NOMO-1 treated with DMSO at 0.1 percent for 48 hours (cell line): ENCODE data around the gene CTIF.

Experiments used
- DNase-seq: peaks from one replicate; lab custom pipeline; 2025; ENCODE audit not compliant: unreplicated experiment; lab: John Stamatoyannopoulos, UW

The CTIF gene

DNA sequence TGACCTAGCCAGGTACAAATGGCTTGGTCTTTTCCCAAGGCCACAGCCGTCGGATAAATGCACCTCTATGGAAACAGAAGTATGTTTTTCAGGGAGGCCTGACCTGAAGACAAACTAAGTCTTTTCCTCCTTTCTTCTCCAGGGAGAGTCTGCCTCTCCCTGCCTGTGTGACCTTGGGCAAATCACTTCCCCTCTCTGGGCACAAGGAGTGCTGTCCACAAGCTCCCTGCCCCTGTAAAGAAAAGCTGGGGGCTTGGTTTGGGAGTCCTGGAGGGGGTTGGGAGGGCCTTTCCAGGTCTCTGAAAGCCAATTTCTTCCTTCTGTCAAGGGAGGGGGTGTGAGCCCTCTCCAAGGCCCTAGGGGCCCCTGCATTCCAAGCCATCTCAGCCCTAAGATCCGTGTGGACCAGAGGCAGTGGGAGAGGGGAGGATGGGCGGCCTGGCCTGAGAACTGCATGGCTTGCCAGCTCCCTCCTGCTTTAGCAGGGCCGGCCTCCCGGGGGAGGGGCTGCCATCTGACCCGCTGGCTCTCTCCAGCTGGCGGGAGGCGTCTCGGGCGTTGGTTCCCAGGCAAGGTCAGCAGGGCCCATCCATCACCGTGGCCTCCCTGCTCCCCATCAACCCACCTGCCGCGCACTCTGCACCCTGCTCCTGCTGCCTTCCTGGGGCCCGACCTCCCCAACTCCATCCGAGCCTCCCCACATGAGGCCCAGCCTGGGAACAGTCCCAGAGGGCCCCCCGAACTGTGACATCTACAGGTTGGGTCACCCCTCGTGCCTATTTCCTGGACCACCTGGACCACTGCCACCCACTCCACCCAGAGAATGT is 350.5 kb downstream of the CTIF start:
- DNase-seq: no peak

DNA sequence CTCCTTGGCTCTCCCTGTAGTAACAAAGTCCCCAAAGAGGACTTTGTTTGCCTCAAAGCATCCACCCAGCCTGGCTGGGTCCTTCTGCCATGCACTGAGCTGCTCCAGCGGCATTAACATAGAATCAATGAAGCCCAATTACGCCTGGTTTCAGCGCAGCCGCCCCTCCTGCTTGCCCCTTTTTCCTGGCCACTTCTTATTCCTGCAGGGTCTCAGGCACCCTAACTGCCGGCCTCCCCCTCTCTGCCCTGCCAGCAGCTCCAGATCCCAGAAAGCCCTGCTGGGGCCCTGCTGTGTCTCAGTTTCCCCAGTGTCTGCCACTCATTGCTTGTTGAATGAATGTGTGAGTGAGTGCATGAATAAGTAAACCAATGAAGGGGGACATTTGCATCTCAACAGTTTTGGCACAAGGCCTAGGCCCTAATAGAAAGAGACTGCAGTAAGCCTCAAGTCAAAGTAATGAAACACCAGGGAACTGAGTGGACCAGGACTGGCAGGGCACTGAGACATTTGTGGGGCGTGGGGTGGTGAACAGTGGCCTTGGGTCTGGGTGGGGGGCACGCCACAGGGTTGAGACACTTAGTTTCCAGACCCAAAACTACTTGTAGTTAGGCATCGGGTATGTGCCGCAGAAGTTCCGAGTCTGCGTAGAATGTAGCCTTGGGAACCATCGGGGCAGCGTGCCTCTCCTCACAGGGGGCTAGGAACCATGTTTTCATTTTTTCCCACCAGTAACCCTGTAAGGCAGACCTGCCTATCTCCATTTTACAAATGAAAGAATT is 351.3 kb downstream of the CTIF start:
- DNase-seq: no peak

DNA sequence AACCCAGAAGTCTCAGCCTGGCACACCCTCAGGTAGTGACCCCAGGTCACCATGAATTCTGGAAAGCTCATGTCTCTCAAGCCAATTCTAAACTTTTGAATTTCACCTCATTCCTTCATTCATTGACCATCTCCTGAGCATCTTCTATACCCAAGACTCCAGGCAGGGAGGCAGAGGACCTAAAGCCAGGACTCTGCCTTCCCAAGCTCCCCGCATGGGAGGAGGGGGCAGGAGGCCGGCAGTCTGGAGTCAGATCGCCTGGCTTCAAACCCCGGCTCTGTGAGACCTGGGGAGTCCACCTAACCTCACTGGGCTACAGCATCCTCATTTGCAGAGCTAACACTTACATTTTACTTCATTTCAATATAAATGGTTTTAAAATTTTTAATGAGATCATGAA is 352.9 kb downstream of the CTIF start:
- no peak for DNase-seq

DNA sequence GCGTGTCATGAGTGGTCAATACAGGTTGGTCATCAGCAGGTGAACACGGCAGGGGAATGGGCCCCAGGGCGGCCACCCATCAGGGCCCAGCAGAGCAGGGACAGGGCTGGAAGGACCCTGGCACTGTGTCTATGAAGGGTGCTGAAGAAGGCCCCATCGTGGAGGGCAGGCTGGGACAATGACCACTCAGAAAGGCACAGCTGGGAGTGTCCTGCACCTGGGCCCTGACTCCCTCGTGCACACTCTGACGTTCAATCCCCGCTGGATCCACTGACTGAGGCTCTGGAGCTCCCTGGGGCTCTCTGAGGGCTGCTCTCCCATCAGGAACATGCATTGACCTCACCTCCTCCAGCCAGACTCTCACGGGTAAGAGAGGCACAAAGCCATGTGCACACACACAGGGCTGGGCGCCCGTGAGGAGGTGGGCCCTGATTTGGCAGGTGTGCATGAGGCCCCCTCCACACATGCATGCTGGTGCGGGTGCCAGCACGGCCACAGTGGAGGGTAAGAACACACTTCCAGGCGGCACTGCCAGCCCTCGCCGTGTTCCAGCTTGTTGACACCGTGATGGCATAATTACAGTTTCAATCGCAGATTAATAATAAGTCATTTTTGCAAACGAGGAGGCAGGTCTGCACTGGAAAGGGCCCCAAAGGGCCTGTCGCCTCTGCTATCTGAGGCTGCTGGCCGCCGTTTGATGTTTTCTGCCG is 353.5 kb downstream of the CTIF start:
- DNase-seq: no peak

DNA sequence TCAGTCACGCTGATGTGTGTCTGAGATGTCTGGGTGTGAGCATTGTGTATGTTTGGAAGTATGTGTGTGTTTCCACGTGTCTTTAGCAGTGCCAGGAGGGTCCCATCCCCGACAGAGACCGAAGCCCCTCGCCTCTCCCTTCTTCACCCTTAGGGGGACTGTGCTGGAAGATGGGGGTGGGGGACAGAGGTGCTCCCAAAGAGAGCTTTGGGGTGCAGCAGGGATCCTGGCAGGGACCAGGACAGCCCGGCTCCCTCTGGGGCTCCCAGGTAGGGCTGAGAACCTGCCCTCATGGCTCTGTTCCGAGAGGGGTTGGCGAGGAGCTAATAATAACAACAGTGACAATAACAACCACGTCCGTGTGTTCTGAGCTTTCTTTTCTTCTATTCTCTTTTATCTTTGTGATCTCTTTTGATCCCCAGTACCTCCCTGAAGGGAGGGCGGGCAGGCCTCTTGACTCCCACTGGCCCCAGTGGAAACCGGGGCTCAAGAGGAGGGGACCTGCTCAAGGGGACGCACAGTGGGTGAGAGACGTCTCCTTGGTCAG is 354.3 kb downstream of the CTIF start:
- DNase-seq: no peak

DNA sequence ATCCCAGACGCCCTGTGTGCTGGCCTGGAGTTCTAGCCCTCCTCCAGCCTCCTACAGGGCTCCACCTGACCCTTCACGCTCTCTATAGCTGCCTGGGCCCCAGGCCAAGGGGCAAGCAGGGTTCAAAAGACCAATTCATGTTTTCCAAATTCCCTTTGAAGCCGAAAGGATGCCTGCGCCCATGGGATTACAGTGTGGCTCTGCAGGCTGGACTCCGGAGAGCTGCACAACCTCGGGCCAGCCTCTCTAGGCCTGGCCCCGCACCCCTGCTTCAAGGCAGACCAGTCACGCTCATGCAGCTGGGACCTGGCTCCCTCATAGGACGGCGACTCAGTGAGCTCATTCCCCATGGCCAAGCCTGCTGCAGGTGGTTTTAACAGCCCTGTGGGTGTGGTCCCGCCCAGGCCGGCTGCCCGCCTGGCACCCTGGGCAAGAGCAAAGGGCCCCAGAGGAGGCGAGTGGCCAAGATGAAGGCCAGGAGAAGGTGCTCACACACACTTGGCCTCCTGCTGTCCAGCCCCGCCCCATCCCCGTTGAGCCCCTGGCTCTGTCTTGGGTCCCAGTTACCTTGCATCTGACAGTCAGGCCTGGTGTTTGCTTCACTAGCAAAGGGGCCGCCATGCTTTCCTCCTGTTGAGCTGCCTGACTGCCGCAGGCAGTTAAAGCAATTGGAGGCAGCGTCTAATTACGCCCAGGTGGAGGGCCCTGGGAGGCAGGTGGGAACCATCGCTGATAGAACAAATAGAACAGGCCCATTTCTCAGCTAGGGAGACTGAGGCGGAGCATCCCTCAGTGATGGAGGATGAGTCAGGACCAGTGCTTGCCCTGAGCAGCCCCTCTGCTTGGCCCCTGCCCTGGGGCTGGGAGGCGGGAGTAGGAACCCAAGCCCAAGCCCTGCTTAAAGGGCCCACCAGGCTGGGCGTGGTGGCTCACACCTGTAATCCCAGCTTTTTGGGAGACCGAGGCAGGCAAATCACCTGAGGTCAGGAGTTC is 355.1 kb downstream of the CTIF start:
- DNase-seq: no peak

DNA sequence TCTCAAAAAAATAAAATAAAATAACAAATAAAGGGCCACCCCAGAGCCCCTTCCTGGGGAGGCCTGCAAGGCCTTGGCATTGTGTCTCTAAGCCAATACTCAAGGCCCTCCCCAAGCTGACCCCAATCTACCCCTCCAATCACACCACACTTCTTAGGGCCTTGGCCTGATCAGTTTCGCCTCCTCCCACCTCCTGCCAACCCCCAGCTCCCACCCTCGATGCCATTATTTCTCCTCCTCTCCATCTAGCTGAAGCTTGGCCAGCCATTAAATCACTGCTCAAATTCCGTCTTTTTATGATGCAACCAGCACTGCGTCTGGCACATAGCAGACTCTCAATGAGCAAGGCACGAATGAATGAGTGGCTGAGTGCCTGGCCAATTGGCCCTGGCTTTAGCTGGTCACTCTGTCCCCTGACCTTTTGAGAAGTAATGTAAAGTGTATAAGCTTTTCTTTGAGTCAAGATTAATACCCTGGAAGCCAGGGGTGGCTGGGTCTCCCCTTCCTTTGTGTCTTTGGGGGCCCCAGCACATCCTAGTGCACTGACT is 356.0 kb downstream of the CTIF start:
- DNase-seq: no peak

DNA sequence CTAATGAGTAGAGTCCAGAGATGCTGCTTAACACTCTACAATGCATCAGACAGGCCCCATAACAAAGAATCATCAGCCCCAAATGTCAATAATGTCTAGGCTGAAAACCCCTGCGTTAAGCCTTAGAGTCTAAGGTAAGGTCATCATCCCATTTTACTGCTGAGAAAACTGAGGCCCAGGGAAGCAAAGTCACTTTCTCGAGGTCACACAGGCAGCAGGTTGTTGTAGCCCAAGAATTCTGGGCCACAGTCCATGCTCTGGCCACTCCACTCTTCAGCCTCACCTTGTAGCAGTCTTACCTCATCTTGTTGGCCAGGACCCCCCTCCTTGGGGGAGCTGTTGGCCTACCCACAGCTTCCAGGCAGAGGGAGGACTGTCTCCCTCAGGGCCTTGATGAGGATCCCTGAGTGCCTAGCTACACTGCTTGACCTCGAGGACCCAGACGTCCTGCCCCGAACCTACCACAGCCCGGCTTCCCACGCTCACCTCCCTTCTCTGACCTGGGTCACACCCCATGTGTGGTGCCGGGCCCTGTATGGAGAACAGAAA is 357.6 kb downstream of the CTIF start:
- no peak for DNase-seq

DNA sequence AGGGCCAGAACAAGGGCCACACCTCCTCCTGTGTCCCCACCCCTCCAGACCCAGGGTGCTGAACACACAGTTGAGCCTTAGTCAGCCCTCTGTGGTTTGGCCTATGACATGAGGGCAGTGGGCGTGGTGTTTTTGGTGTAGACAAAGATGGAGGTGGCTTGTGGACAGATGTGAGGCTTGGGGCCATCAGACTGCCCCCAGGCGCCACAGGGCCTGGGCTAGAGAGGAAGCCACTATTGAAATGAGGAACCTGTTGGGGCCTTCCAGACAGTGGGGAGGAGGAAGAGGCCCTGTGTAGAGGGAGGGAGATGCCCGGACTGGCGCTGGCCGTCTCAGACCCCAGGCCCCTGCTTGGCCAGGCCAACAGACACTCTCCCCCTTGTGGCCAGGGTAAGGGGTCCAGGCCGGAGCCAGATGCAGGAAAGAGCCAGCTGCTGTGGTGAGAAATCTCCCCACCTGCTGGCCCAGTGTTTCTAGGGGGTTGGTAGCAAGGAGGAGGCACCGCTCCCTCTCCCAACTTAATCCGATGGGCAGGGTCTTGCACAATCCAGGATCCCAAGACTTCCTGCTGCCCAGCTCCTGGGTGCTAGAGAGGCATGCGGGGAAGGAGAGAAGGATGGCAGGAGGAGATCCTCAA is 358.2 kb downstream of the CTIF start:
- DNase-seq: peak; percentile 99

DNA sequence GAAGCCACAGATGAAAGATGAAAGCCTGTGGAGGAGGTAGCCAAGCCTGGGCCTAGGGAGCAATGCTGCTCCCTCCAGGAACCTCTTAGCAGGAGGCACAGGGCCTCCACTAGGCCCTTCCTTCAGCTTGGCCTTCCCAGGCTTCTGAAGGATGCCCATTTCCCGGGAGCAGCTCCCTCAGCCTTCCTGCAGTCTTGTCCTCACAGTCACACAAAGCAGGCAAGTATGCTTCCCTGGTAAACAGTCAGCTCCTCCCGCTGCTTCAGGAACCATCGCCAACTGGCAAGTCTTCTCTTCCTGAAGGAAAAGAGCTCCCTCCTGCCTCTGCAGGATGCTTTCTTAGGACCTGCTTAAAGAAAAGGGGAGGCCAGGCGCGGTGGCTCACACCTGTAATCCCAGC is 358.7 kb downstream of the CTIF start:
- peak; percentile 48 for DNase-seq

DNA sequence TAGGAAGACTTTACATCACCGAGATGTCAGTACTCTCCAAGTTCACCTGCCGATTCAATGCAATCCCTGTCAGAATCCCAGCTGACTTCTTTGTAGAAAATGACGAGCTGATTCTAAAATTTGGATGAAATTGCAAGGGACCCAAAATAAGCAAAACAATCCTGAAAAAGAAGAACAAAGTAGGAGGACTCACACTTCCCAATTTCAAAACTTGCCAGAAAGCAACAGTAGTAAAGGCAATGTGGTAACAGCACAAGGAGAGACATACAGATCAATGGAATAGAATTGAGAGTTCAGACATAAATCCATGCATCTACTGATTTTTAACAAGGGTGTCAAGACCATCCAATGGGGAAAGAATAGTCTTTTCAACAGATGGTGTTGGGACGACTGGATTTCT is 359.7 kb downstream of the CTIF start:
- DNase-seq: peak; percentile 21

DNA sequence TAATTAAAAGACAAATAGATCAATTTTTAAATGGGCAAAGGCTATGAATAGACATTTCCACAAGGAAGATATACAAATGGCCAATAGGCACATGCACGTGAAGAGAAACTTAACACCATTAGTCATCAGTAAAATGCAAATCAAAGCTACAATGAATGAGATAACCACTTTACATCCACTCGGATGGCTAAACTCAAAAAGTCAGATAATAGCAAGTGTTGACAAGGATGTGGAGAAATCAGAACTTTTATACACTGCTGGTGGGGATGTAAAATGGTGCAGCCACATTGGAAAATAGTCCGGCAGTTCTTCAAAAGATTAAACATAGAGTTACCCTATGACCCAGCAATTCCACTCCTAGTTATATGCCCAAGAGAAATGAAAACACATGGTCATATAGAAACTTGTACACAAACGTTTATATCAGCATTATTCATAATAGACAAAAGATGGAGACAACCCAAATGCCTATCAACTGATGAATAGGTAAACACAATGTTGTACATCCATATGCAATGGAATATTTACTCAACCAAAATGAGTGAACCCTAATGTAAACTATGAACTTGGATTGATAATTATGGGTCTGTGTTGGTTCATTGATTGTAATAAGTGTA is 360.8 kb downstream of the CTIF start:
- no peak for DNase-seq

DNA sequence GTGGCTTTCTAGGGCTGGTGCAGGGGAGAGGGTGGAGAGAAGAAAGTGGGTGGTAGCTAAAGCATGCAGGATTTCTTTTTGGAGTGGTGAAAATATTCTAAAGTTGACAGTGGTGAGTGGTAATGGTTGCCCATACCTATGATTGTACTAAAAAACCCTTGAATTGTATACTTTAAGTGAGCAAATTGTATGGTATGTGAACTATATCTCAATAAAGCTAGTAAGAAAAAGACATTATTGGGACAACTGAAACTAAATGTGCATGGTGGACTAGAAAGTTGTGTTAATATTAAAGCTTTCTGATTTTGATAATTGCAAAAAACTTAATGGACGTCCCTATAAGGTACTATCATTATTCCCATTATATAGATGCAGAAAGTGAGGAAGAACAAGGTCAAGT is 361.6 kb downstream of the CTIF start:
- no peak for DNase-seq

DNA sequence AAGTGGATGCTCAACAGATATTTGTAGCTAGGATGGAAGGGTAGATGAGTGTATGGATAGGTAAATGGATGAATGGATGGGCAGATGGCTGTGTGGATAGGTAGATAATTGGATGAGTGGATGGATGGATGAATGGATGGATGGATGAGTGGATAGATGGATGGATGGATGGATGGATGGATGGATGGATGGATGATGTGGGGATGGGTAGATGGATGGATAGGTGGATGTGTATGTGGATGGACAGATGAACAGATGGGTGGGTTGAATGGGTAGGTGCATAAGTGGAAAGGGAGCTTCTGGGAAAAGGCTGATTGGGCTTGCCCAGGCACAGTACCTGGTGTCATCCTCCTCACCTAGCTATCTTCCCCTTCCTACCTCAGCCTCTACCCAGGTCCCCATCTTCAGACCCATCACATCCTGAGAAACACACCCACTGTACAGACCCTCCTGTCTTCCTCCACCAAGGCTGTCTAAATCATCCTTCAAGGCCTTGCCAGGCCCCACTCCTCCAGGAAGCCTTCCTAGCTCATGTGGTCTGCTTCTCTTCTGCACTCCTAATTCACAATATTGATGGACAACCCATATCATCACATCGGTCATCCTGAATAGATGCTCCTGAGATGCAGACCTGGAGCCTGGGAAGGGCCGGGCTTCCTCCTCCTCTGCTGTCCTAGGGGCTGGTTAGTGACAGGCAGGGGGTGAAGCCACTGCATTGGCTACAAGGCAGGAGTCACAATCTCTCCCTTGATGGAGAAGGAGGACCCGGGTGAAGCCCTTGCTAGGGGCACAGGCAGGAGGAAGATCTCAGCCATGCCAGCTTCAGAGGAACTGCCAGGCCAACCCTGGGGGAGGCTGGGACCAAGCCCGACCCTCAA is 362.6 kb downstream of the CTIF start:
- DNase-seq: no peak

DNA sequence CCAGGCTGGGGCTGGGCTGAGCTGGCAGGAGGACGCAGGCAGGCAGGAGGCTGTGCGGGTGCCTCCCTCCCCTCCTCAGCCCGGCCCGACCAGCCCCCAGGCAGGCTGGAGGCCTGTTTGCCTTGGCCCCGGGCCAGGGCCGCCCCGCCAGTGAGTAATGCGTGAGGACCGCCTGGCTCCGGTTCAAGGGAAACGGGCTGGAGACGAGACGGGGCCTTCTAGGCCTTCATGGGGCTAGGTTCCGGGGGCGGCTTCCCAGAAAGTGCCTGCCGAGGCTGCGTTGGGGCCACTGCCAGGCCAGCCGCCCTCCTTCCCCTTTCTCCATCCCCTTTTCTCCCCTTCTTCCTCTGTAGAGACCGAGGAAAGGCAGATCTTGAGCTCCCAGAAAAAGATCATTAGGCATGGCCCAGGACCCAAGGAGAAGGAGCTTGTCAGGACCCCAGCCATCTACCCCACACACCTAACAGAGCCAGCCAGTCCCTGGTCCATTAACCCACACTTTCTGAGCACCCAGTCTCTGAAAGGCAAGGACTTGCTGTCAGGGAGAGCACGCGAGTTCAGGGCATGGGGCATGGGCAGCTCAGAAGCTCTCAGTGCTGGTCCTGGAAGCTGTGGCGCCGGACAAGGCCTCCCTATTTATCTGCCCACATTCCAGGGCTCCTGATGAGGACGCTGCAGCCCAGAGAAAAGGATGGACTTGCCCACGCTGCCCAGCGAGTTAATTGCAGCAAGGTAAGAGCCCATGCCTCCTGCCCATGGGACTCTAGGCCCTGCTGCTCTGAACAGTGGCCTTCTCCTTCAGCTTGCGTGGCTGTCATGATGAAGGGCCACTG is 363.4 kb downstream of the CTIF start:
- peak; percentile 8 for DNase-seq

DNA sequence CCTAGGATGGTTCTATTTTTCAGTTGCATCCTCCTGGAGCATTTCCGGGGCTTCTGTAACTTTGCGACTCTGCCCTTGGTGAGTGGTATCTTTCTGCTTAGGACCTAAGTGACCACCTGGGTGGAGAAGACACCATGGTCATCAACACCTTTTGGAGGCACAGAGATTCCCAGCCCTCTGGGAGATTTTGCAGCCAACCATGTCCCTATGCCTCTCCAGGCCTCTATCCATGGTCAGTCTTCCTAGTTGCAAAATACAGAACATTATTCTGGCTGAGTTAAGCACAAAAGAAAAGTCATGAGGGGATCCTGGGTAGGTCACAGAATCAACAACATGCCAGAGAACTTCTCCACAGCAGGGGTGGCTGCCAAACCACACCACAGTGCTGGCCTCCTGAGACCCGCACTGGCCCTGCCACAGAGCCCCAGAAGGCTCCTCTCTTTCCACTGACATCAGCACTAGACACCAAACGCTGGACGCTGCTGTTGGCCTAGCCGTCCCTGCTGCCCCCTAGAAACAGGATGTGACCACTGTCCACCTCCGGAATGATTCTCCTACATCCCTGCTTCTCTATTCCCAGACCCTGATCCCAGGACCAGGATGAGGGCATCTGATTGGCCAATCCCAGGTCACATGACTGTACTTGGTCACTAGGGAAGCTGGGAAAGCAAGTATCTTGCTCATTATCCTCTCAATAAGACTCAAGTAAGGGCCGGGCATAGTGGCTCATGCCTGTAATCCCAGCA is 364.2 kb downstream of the CTIF start:
- no peak for DNase-seq
